ES-I3 (cell line): ENCODE results near the gene SFTA2.
"Not testable (repeated sequence)": the region's sequence is repeated elsewhere in the genome, so short reads cannot be mapped to it uniquely, and the experiment has no call there.

ENCODE experiments used
- H3K36me3 ChIP-seq: 2 replicates; pipeline ENCODE4 v1.6.1; 2013; ENCODE audit warnings: mild to moderate bottlenecking, low read length, control low read depth, moderate library complexity; ENCODE audit not compliant: insufficient read depth
- H3K4me1 ChIP-seq: 2 replicates; pipeline ENCODE4 v1.6.1; 2013; ENCODE audit warnings: mild to moderate bottlenecking, control low read depth, low read length; ENCODE audit not compliant: insufficient read depth
- H3K9ac ChIP-seq: 2 replicates; pipeline ENCODE4 v1.6.1; 2013; ENCODE audit warnings: low read depth, mild to moderate bottlenecking, low read length, moderate library complexity
- H3K9me3 ChIP-seq: 2 replicates; pipeline ENCODE4 v1.6.1; 2013; ENCODE audit warnings: mild to moderate bottlenecking, low read length, moderate library complexity; ENCODE audit not compliant: control insufficient read depth, insufficient read depth

SFTA2 gene

GRCh38 chr6:30931969-30932645 lies at the start of gene SFTA2:
Gene SFTA2 (minus strand): TSS chr6:30932170. CDS start chr6:30932096, 74 bp downstream.
- Histone ChIP-seq H3K4me1 (peaks cover 5% of the 10 kb centered on the region; the same call in 1 of the 2 replicates), H3K9me3 (peaks cover 8% of the 10 kb centered on the region), H3K9ac (no peak within 1 kb of the TSS), H3K36me3 (no peaks in the 10 kb centered on the region)

GRCh38 chr6:30979690-30980089 lies 47.7 kb upstream of the SFTA2 start:
- Histone ChIP-seq H3K9me3 (no peaks in the 10 kb centered on the region), H3K9ac (no peak overlapping the region), H3K4me1 (peaks cover 16% of the 10 kb centered on the region), H3K36me3 (no peaks in the 10 kb centered on the region; the same call in 1 of the 2 replicates)

GRCh38 chr6:30979141-30979540 lies 47.2 kb upstream of the SFTA2 start:
- Histone ChIP-seq H3K9ac (no peak overlapping the region), H3K9me3 (no peaks in the 10 kb centered on the region), H3K36me3 (no peaks in the 10 kb centered on the region; the same call in 1 of the 2 replicates), H3K4me1 (peaks cover 16% of the 10 kb centered on the region)

GRCh38 chr6:30974490-30975252 lies 42.7 kb upstream of the SFTA2 start:
- H3K4me1 ChIP-seq, result peaks cover 11% of the 10 kb centered on the region; the same call in 1 of the 2 replicates
- H3K36me3 ChIP-seq, result no peaks in the 10 kb centered on the region; the same call in 1 of the 2 replicates
- no peaks in the 10 kb centered on the region for H3K9me3 ChIP-seq
- no peak overlapping the region for H3K9ac ChIP-seq

GRCh38 chr6:30972816-30973215 lies 40.8 kb upstream of the SFTA2 start:
- Histone ChIP-seq H3K4me1 (peaks cover 11% of the 10 kb centered on the region; the same call in 1 of the 2 replicates), H3K9ac (no peak overlapping the region), H3K36me3 (no peaks in the 10 kb centered on the region; the same call in 1 of the 2 replicates), H3K9me3 (no peaks in the 10 kb centered on the region)

- Histone ChIP-seq H3K9ac (no peak overlapping the region), H3K9me3 (no peaks in the 10 kb centered on the region), H3K36me3 (no peaks in the 10 kb centered on the region; the same call in 1 of the 2 replicates), H3K4me1 (peaks cover 8% of the 10 kb centered on the region; the same call in 1 of the 2 replicates)
These were observed 39.0 kb upstream of the SFTA2 start for GRCh38 chr6:30970946-30971345.

GRCh38 chr6:30969171-30969570 lies 37.2 kb upstream of the SFTA2 start:
- not testable (repeated sequence) for H3K9me3 ChIP-seq, H3K36me3 ChIP-seq, H3K4me1 ChIP-seq, H3K9ac ChIP-seq

GRCh38 chr6:30966154-30966553 lies 34.2 kb upstream of the SFTA2 start:
- Histone ChIP-seq H3K9ac (no peak overlapping the region), H3K9me3 (no peaks in the 10 kb centered on the region), H3K4me1 (peaks cover 5% of the 10 kb centered on the region; the same call in 1 of the 2 replicates)

GRCh38 chr6:30965140-30965601 lies 33.2 kb upstream of the SFTA2 start:
- no peaks in the 10 kb centered on the region for H3K36me3 ChIP-seq
- H3K9ac ChIP-seq, result no peak overlapping the region
- no peaks in the 10 kb centered on the region for H3K9me3 ChIP-seq
- H3K4me1 ChIP-seq, result no peaks in the 10 kb centered on the region

More at GRCh38 chr6:30966154-30966553, 34.2 kb upstream of the SFTA2 start:
- no peaks in the 10 kb centered on the region for H3K36me3 ChIP-seq

- Histone ChIP-seq H3K36me3 (no peaks in the 10 kb centered on the region), H3K9ac (no peak overlapping the region), H3K9me3 (no peaks in the 10 kb centered on the region), H3K4me1 (no peaks in the 10 kb centered on the region)
These were observed 32.1 kb upstream of the SFTA2 start for GRCh38 chr6:30964075-30964474.

GRCh38 chr6:30963641-30964040 lies 31.7 kb upstream of the SFTA2 start:
- no peak overlapping the region for H3K9ac ChIP-seq

GRCh38 chr6:30962716-30963115 lies 30.7 kb upstream of the SFTA2 start:
- Histone ChIP-seq H3K9me3 (no peaks in the 10 kb centered on the region), H3K9ac (no peak overlapping the region), H3K4me1 (no peaks in the 10 kb centered on the region), H3K36me3 (no peaks in the 10 kb centered on the region)

More at GRCh38 chr6:30963641-30964040, 31.7 kb upstream of the SFTA2 start:
- Histone ChIP-seq H3K36me3 (no peaks in the 10 kb centered on the region), H3K9me3 (no peaks in the 10 kb centered on the region), H3K4me1 (no peaks in the 10 kb centered on the region)

GRCh38 chr6:30960907-30961673 lies 29.1 kb upstream of the SFTA2 start:
- Histone ChIP-seq H3K9ac (no peak overlapping the region), H3K9me3 (no peaks in the 10 kb centered on the region), H3K4me1 (no peaks in the 10 kb centered on the region), H3K36me3 (no peaks in the 10 kb centered on the region)

- no peak overlapping the region for H3K9ac ChIP-seq
These were observed 25.7 kb upstream of the SFTA2 start for GRCh38 chr6:30957716-30958115.

More at GRCh38 chr6:30957716-30958115, 25.7 kb upstream of the SFTA2 start:
- no peaks in the 10 kb centered on the region for H3K9me3 ChIP-seq
- H3K36me3 ChIP-seq, result no peaks in the 10 kb centered on the region
- H3K4me1 ChIP-seq, result 0 out of 2 replicates have a peak, but pooled peaks cover 5% of the 10 kb centered on the region
